H9 (cell line): ENCODE data around the gene SLC37A2. TPM values are rescaled to one million over a fixed set of nuclear protein-coding genes. Genes with fewer than 3 reads are reported as not detected.

Experiments used
- DNase-seq: peaks from one replicate; pipeline ENCODE4 v3.0.0-alpha.2; 2017
- H2AFZ ChIP-seq: one replicate; pipeline ENCODE4 v1.6.1; 2013; ENCODE audit warnings: mild to moderate bottlenecking, low read length, control low read depth, moderate library complexity
- H2AK5ac ChIP-seq: 2 replicates; pipeline ENCODE4 v1.6.1; 2013; ENCODE audit warnings: low read length, control low read depth, mixed read lengths; ENCODE audit not compliant: insufficient read length
- H2BK120ac ChIP-seq: one replicate; pipeline ENCODE4 v1.6.1; 2013; ENCODE audit warnings: low read depth, mild to moderate bottlenecking, low read length, control low read depth, inconsistent platforms; ENCODE audit not compliant: poor library complexity, severe bottlenecking
- H2BK12ac ChIP-seq: 2 replicates; pipeline ENCODE4 v1.6.1; 2013; ENCODE audit warnings: low read length, control low read depth, mixed read lengths, low read depth; ENCODE audit not compliant: insufficient read length
- H2BK15ac ChIP-seq: 2 replicates; pipeline ENCODE4 v1.6.1; 2013; ENCODE audit warnings: low read depth, low read length, control low read depth
- H2BK20ac ChIP-seq: one replicate; pipeline ENCODE4 v1.6.1; 2013; ENCODE audit warnings: low read depth, mild to moderate bottlenecking, low read length, control low read depth, inconsistent platforms; ENCODE audit not compliant: poor library complexity, severe bottlenecking
- H2BK5ac ChIP-seq: 2 replicates; pipeline ENCODE4 v1.6.1; 2013; ENCODE audit warnings: low read length, control low read depth, mixed read lengths; ENCODE audit not compliant: insufficient read length
- H3K14ac ChIP-seq: 2 replicates; pipeline ENCODE4 v1.6.1; 2013; ENCODE audit warnings: low read length, control low read depth; ENCODE audit not compliant: insufficient read depth
- H3K18ac ChIP-seq: 2 replicates; pipeline ENCODE4 v1.6.1; 2013; ENCODE audit warnings: low read depth, mild to moderate bottlenecking, mixed read lengths, low read length, control low read depth; ENCODE audit not compliant: insufficient read length
- H3K23ac ChIP-seq: 2 replicates; pipeline ENCODE4 v1.6.1; 2013; ENCODE audit warnings: low read length, control low read depth, mixed read lengths, low read depth; ENCODE audit not compliant: insufficient read length
- H3K23me2 ChIP-seq: 2 replicates; pipeline ENCODE4 v1.6.1; 2013; ENCODE audit warnings: low read depth, mild to moderate bottlenecking, mixed read lengths, low read length, control low read depth; ENCODE audit not compliant: insufficient read length, poor library complexity, severe bottlenecking
- H3K27ac ChIP-seq: 2 replicates; pipeline ENCODE4 v1.5.1; 2013; ENCODE audit warnings: low read length, control low read depth, mixed read lengths, low read depth; ENCODE audit not compliant: insufficient read length
- H3K27me3 ChIP-seq: 2 replicates; pipeline ENCODE4 v1.6.1; 2013; ENCODE audit warnings: low read length, control low read depth, inconsistent platforms; ENCODE audit not compliant: insufficient read depth
- H3K4ac ChIP-seq: 2 replicates; pipeline ENCODE4 v1.6.1; 2013; ENCODE audit warnings: low read depth, mild to moderate bottlenecking, control low read depth, inconsistent platforms, low read length, moderate library complexity
- H3K4me1 ChIP-seq: 2 replicates; pipeline ENCODE4 v1.6.1; 2013; ENCODE audit warnings: low read length, control low read depth, inconsistent platforms; ENCODE audit not compliant: insufficient read depth
- H3K4me2 ChIP-seq: 2 replicates; pipeline ENCODE4 v1.6.1; 2013; ENCODE audit warnings: low read length, control low read depth, mixed read lengths; ENCODE audit not compliant: insufficient read length, insufficient read depth
- H3K56ac ChIP-seq: 2 replicates; pipeline ENCODE4 v1.6.1; 2013; ENCODE audit warnings: low read depth, mild to moderate bottlenecking, mixed read lengths, low read length, control low read depth; ENCODE audit not compliant: insufficient read length
- H3K79me1 ChIP-seq: 2 replicates; pipeline ENCODE4 v1.6.1; 2013; ENCODE audit warnings: low read depth, mild to moderate bottlenecking, moderate library complexity, low read length, control low read depth, inconsistent platforms; ENCODE audit not compliant: insufficient read depth, poor library complexity, severe bottlenecking
- H3K79me2 ChIP-seq: 2 replicates; pipeline ENCODE4 v1.6.1; 2013; ENCODE audit warnings: low read length, control low read depth, inconsistent platforms; ENCODE audit not compliant: insufficient read depth
- H3K9ac ChIP-seq: 2 replicates; pipeline ENCODE4 v1.6.1; 2013; ENCODE audit warnings: low read length, control low read depth, mixed read lengths; ENCODE audit not compliant: insufficient read length; ENCODE audit errors: extremely low read depth
- H3K9me3 ChIP-seq: one replicate; pipeline ENCODE4 v1.6.1; 2013; ENCODE audit warnings: low read depth, low read length, inconsistent platforms; ENCODE audit not compliant: control insufficient read depth
- H3T11ph ChIP-seq: one replicate; pipeline ENCODE4 v1.6.1; 2013; ENCODE audit warnings: mild to moderate bottlenecking, low read length, control low read depth, inconsistent platforms
- H4K20me1 ChIP-seq: one replicate; pipeline ENCODE4 v1.6.1; 2013; ENCODE audit not compliant: control insufficient read depth, insufficient read length, insufficient read depth
- H4K5ac ChIP-seq: 2 replicates; pipeline ENCODE4 v1.6.1; 2013; ENCODE audit warnings: low read depth, mild to moderate bottlenecking, mixed read lengths, low read length, control low read depth; ENCODE audit not compliant: insufficient read length
- H4K8ac ChIP-seq: replicated peaks from 2 replicates; pipeline ENCODE4 v1.6.1; 2013; ENCODE audit warnings: low read length, control low read depth, mixed read lengths, low read depth; ENCODE audit not compliant: insufficient read length
- H4K91ac ChIP-seq: 2 replicates; pipeline ENCODE4 v1.6.1; 2013; ENCODE audit warnings: low read depth, mild to moderate bottlenecking, moderate library complexity, mixed read lengths, low read length, control low read depth; ENCODE audit not compliant: insufficient read length
- H3K27ac Mint-ChIP-seq, 3 experiments: 2 replicates in 2 of 3; 3 replicates in 1 of 3; pipeline ENCODE4 v1.8.0; 2020 to 2021; ENCODE audit warnings: mixed read lengths in 3 of 3, mild to moderate bottlenecking in 1 of 3, moderate library complexity in 1 of 3
- H3K27me3 Mint-ChIP-seq: 2 replicates; pipeline ENCODE4 v1.8.0; 2021; ENCODE audit warnings: low read depth, mild to moderate bottlenecking, moderate library complexity, mixed read lengths
- H3K36me3 Mint-ChIP-seq, 3 experiments: 2 replicates in 2 of 3; 3 replicates in 1 of 3; pipeline ENCODE4 v1.8.0; 2020 to 2021; ENCODE audit warnings: low read depth in 3 of 3, mixed read lengths in 3 of 3; ENCODE audit not compliant: insufficient read depth in 1 of 3
- H3K4me1 Mint-ChIP-seq, 2 experiments: 2 replicates each; pipeline ENCODE4 v1.8.0; 2020; ENCODE audit warnings: mixed read lengths in 2 of 2
- H3K4me3 Mint-ChIP-seq, 2 experiments: 2 replicates in 1 of 2; 3 replicates in 1 of 2; pipeline ENCODE4 v1.8.0; 2020 to 2021; ENCODE audit warnings: mild to moderate bottlenecking in 2 of 2, mixed read lengths in 2 of 2, moderate library complexity in 1 of 2
- H3K9me3 Mint-ChIP-seq, 2 experiments: 2 replicates in 1 of 2; 3 replicates in 1 of 2; pipeline ENCODE4 v1.8.0; 2020; ENCODE audit warnings: mild to moderate bottlenecking in 2 of 2, mixed read lengths in 2 of 2, moderate library complexity in 1 of 2
- CTCF ChIP-seq: fragments of 200-600 bp; sonication (generic); conservative IDR thresholded peaks from 3 replicates; pipeline ENCODE4 v1.8.0; 2021; ENCODE audit warnings: antibody characterized with exemption, mild to moderate bottlenecking
- WGBS: extraction: QIAGEN DNeasy Blood & Tissue Kit; methylation state at CpG from one replicate; pipeline ENCODE4 v1.1.7; 2013; ENCODE audit warnings: missing lambda C conversion rate, low lambda C conversion rate, mixed read lengths; ENCODE audit not compliant: insufficient read length; ENCODE audit errors: extremely low coverage; 5-methylcytosine and 5-hydroxymethylcytosine counted together
- total RNA-seq: library from RNA; stranded (reverse); gene quantifications from 2 replicates; pipeline ENCODE4 v1.2.1, GENCODE V29; 2021

The SLC37A2 gene
- total RNA-seq, 1 experiment from 2014 or later, result 1.2 TPM

DNA sequence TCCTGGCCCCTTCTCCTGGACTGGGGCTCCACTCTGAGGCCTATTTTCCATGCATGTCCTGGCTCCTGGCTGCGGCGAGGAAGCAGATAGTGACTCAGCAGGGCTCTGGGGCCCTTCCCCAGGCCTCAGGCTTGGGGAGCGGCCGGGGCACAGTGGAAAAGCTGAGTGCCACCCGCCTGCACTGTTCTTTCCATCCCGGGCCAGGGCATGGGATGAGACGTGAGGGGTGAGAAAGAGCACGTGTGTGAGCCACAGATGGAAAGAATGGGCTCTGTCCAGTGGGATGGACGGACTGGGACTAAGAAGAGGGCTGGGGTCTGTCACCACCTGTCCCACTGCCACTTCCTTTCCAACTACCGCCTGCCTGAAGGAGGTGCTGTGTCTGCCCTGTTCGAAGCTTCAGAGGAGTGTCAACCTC, 12.8 kb downstream of the SLC37A2 start:
- Histone ChIP-seq H3K79me2 (no peaks in the 10 kb centered on the region), H2BK120ac (no peak overlapping the region), H3K14ac (no peak overlapping the region), H2BK20ac (no peak overlapping the region), H2BK5ac (no peak overlapping the region), H3K18ac (no peak overlapping the region), H3K23me2 (no peaks in the 10 kb centered on the region), H3K9me3 (no peaks in the 10 kb centered on the region), H3K4me2 (no peak overlapping the region), H3K9ac (no peak overlapping the region), H2BK15ac (no peak overlapping the region), H4K91ac (no peak overlapping the region), H4K8ac (no peak overlapping the region), H3K27ac (no peak overlapping the region), H4K20me1 (no peaks in the 10 kb centered on the region), H4K5ac (no peak overlapping the region), H3K56ac (no peak overlapping the region), H3T11ph (no peak overlapping the region), H3K27me3 (no peaks in the 10 kb centered on the region), H3K79me1 (no peaks in the 10 kb centered on the region), H2BK12ac (no peak overlapping the region), H2AFZ (no peak overlapping the region), H2AK5ac (no peak overlapping the region), H3K4me1 (no peaks in the 10 kb centered on the region), H3K4ac (no peak overlapping the region), H3K23ac (no peak overlapping the region)
- Mint-ChIP-seq H3K36me3 (no peaks in the 10 kb centered on the region), H3K4me3 (no peak overlapping the region), H3K27me3 (peaks cover 16% of the 10 kb centered on the region), H3K4me1 (peaks cover 7 to 16% of the 10 kb centered on the region in 2 experiments), H3K9me3 (no peaks in the 10 kb centered on the region), H3K27ac (0 out of 7 replicates have a peak overlapping the region, but pooled peaks of 2 of the 3 experiments have one; percentile 20 to 68)
- WGBS, result no CpG with 5 or more reads among the region's 11 CpGs
- peak; percentile 31; the same call in 2 of the 3 replicates for TF ChIP-seq CTCF
- DNase-seq, result no peak
